GM21423 (cell line): ENCODE measurements around the gene RAMACL.
"Not testable (repeated sequence)": the region's sequence is repeated elsewhere in the genome, so short reads cannot be mapped to it uniquely, and the experiment has no call there.

Source experiments
- ATAC-seq: cut with Tn5 transposase; IDR thresholded peaks from one replicate; pipeline ENCODE4 v1.9.1; 2021; ENCODE audit warnings: mild to moderate bottlenecking, moderate library complexity; ENCODE audit not compliant: unreplicated experiment

The RAMACL gene

GRCh38 chr6:166539011-166539385, 47.5 kb downstream of the RAMACL start:
- ATAC-seq, result not testable (repeated sequence)

GRCh38 chr6:166538297-166539010, 48.0 kb downstream of the RAMACL start:
- ATAC-seq, result no peak

- no peak for ATAC-seq
Observed at GRCh38 chr6:166534658-166535406, 51.6 kb downstream of the RAMACL start.

- ATAC-seq, result no peak
Observed at GRCh38 chr6:166533205-166533824, 53.2 kb downstream of the RAMACL start.
